ENCODE measurements around the gene VPS52.
A peak's percentile ranks its signal among the peaks of the same experiment; 100 is the strongest.

The VPS52 gene, protein sequence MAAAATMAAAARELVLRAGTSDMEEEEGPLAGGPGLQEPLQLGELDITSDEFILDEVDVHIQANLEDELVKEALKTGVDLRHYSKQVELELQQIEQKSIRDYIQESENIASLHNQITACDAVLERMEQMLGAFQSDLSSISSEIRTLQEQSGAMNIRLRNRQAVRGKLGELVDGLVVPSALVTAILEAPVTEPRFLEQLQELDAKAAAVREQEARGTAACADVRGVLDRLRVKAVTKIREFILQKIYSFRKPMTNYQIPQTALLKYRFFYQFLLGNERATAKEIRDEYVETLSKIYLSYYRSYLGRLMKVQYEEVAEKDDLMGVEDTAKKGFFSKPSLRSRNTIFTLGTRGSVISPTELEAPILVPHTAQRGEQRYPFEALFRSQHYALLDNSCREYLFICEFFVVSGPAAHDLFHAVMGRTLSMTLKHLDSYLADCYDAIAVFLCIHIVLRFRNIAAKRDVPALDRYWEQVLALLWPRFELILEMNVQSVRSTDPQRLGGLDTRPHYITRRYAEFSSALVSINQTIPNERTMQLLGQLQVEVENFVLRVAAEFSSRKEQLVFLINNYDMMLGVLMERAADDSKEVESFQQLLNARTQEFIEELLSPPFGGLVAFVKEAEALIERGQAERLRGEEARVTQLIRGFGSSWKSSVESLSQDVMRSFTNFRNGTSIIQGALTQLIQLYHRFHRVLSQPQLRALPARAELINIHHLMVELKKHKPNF

DNA sequence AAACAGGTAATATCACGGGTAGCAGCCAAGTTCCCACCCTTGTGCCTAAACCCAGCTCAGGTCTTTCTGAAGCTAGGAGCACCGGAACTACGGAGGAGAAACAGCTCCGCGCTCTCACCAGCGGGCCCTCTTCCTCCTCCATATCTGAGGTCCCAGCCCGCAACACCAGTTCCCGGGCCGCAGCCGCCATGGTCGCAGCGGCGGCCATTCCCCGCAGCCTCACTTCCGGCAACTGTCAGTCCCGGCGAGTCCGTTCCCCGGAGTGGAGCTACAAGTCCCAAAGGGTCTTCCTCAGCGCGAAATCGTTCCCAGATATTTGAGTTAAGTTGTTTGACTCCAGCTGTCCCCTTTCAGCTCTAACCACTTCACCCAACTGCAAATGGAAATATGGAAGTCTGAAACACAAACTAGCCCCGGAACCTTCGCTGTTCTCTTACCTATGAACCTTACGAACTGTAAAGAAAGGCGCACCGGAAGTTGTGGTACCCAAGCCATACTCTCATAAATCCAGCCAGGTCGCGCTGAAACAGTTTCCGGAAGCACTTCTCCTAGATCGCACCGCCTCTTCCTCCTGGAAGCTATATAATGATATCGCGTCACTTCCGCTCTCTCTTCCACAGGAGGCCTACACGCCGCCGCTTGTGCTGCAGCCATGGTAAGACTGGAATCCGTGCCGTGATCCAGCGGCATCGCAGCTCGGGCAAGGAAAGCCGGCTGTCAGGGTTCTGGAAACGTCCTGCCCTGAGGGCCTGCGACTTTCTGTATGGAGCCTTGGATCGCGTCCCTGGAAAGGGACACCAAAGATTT lies at the start of gene VPS52, which contains the start of gene RPS18:
TSS of gene VPS52 (minus strand) at position 409 of the 807 bp plus-strand sequence. CDS start at position 208, 201 bp downstream.
TSS of gene RPS18 (plus strand) at position 608 of the 807 bp plus-strand sequence. CDS start at position 653, 45 bp downstream.
- ATAC-seq, result peak; percentile 83
- TF ChIP-seq ZFP30 (CRISPR knock-in tag; IDR thresholded peaks at IDR 0.05) (no peak), ZNF70 (CRISPR knock-in tag; IDR thresholded peaks at IDR 0.05) (peak; percentile 76), TCF4 (CRISPR knock-in tag; IDR thresholded peaks at IDR 0.05; ENCODE audit: borderline replicate concordance) (no peak), ZC3H10 (CRISPR knock-in tag; IDR thresholded peaks at IDR 0.05) (no peak), RARB (CRISPR knock-in tag; IDR thresholded peaks at IDR 0.05) (no peak), ISL1 (CRISPR knock-in tag; IDR thresholded peaks at IDR 0.05) (no peak), GLIS3 (CRISPR knock-in tag; IDR thresholded peaks at IDR 0.05) (peak; percentile 57; the same call in 1 of the 2 replicates), TOX (CRISPR knock-in tag; IDR thresholded peaks at IDR 0.05; ENCODE audit: borderline replicate concordance) (no peak), CSDC2 (CRISPR knock-in tag; IDR thresholded peaks at IDR 0.05) (0 out of 2 replicates have a peak, but pooled peaks have one; percentile 22), ZNF565 (CRISPR knock-in tag; conservative IDR thresholded peaks at IDR 0.05; ENCODE audit: low read depth) (no peak), SNAI2 (CRISPR knock-in tag; IDR thresholded peaks at IDR 0.05) (no peak)
- TF ChIP-seq, protein P1, sequence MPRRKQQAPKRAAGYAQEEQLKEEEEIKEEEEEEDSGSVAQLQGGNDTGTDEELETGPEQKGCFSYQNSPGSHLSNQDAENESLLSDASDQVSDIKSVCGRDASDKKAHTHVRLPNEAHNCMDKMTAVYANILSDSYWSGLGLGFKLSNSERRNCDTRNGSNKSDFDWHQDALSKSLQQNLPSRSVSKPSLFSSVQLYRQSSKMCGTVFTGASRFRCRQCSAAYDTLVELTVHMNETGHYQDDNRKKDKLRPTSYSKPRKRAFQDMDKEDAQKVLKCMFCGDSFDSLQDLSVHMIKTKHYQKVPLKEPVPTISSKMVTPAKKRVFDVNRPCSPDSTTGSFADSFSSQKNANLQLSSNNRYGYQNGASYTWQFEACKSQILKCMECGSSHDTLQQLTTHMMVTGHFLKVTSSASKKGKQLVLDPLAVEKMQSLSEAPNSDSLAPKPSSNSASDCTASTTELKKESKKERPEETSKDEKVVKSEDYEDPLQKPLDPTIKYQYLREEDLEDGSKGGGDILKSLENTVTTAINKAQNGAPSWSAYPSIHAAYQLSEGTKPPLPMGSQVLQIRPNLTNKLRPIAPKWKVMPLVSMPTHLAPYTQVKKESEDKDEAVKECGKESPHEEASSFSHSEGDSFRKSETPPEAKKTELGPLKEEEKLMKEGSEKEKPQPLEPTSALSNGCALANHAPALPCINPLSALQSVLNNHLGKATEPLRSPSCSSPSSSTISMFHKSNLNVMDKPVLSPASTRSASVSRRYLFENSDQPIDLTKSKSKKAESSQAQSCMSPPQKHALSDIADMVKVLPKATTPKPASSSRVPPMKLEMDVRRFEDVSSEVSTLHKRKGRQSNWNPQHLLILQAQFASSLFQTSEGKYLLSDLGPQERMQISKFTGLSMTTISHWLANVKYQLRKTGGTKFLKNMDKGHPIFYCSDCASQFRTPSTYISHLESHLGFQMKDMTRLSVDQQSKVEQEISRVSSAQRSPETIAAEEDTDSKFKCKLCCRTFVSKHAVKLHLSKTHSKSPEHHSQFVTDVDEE (CRISPR knock-in tag; IDR thresholded peaks at IDR 0.05), result peak; percentile 54; the same call in 1 of the 2 replicates
- TF ChIP-seq, protein P2, sequence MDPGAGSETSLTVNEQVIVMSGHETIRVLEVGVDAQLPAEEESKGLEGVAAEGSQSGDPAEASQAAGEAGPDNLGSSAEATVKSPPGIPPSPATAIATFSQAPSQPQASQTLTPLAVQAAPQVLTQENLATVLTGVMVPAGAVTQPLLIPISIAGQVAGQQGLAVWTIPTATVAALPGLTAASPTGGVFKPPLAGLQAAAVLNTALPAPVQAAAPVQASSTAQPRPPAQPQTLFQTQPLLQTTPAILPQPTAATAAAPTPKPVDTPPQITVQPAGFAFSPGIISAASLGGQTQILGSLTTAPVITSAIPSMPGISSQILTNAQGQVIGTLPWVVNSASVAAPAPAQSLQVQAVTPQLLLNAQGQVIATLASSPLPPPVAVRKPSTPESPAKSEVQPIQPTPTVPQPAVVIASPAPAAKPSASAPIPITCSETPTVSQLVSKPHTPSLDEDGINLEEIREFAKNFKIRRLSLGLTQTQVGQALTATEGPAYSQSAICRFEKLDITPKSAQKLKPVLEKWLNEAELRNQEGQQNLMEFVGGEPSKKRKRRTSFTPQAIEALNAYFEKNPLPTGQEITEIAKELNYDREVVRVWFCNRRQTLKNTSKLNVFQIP (CRISPR knock-in tag; IDR thresholded peaks at IDR 0.05; ENCODE audit: borderline replicate concordance, low read depth), result peak; percentile 12; the same call in 1 of the 2 replicates

DNA sequence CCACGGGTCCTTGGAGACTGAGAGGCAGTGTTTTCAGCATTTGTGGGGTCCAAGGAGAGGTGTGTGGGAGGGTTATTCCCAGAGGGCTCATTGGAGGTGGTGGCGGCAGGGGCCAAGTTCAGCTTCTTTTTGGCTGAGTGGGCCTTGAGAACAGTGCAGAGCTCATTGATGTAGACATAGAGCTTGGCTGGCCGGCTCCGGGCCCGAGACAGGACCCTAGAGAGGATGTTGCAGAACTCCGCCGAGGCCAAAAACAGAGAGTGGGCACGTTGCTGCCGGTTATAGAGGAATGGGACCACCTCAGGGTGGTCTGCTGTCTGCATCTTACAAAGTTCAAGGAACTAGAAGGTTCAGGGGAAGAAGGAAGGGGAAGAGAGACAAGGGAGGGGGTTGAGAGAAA lies 49.6 kb upstream of the VPS52 start:
- no peak for TF ChIP-seq TCF4 (CRISPR knock-in tag; IDR thresholded peaks at IDR 0.05; ENCODE audit: borderline replicate concordance)
- TF ChIP-seq, protein P2 (CRISPR knock-in tag; IDR thresholded peaks at IDR 0.05; ENCODE audit: borderline replicate concordance, low read depth), result no peak
- no peak for TF ChIP-seq ZNF8 (CRISPR knock-in tag; IDR thresholded peaks at IDR 0.05)
- TF ChIP-seq ZC3H10 (CRISPR knock-in tag; IDR thresholded peaks at IDR 0.05), result no peak
- TF ChIP-seq ZNF565 (CRISPR knock-in tag; conservative IDR thresholded peaks at IDR 0.05; ENCODE audit: low read depth), result no peak
- TF ChIP-seq, protein P3, sequence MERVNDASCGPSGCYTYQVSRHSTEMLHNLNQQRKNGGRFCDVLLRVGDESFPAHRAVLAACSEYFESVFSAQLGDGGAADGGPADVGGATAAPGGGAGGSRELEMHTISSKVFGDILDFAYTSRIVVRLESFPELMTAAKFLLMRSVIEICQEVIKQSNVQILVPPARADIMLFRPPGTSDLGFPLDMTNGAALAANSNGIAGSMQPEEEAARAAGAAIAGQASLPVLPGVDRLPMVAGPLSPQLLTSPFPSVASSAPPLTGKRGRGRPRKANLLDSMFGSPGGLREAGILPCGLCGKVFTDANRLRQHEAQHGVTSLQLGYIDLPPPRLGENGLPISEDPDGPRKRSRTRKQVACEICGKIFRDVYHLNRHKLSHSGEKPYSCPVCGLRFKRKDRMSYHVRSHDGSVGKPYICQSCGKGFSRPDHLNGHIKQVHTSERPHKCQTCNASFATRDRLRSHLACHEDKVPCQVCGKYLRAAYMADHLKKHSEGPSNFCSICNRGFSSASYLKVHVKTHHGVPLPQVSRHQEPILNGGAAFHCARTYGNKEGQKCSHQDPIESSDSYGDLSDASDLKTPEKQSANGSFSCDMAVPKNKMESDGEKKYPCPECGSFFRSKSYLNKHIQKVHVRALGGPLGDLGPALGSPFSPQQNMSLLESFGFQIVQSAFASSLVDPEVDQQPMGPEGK (CRISPR knock-in tag; IDR thresholded peaks at IDR 0.05; ENCODE audit: borderline replicate concordance), result no peak
- no peak for TF ChIP-seq ZFP3 (CRISPR knock-in tag; IDR thresholded peaks at IDR 0.05)
- ATAC-seq, result no peak
